PC-9 (cell line): ENCODE measurements around the gene NUP155. TPM values are rescaled to one million over a fixed set of nuclear protein-coding genes. Genes with fewer than 3 reads are reported as not detected.

ENCODE experiments used
- BruUV-seq: library from RNA; stranded (reverse); fragments of 400-500 nt; replicated peaks from 2 replicates; lab custom pipeline; 2021; lab: Mats Ljungman, UMichigan
- CTCF ChIA-PET: fragments of 300-600 bp; sonication (Branson Sonifier 250); formaldehyde crosslinking; loops from one replicate; lab custom pipeline; 2022; ENCODE audit warnings: antibody characterized with exemption; lab: Charles Lee
- POLR2A ChIA-PET: fragments of 300-600 bp; sonication (Branson Sonifier 250); formaldehyde crosslinking; loops from one replicate; lab custom pipeline; 2022; ENCODE audit warnings: antibody characterized with exemption; ENCODE audit not compliant: unreplicated experiment; lab: Charles Lee
- DNase-seq, 2 experiments: peaks; one replicate each; pipeline versions ENCODE4 v3.0.0 to v3.0.0-alpha.2; 2015 to 2022; ENCODE audit warnings: mixed read lengths in 1 of 2
- H2AFZ ChIP-seq: fragments of 200-600 bp; sonication (generic); 2 replicates; pipeline ENCODE4 v1.8.1; 2017; ENCODE audit warnings: antibody characterized with exemption
- H3F3A ChIP-seq: fragments of 200-600 bp; sonication (generic); 2 replicates; pipeline ENCODE4 v1.8.1; 2017; ENCODE audit warnings: antibody characterized with exemption, mild to moderate bottlenecking, low read depth; ENCODE audit not compliant: insufficient read depth
- H3K27ac ChIP-seq: fragments of 200-600 bp; sonication (generic); 2 replicates; pipeline ENCODE4 v1.6.1; 2016; ENCODE audit warnings: mixed run types
- H3K27me3 ChIP-seq: fragments of 200-600 bp; sonication (generic); 2 replicates; pipeline ENCODE4 v1.6.1; 2016; ENCODE audit warnings: low read depth, mixed run types; ENCODE audit not compliant: insufficient read depth
- H3K36me3 ChIP-seq: fragments of 200-600 bp; sonication (generic); 2 replicates; pipeline ENCODE4 v1.6.1; 2016; ENCODE audit warnings: low read depth, mixed run types
- H3K4me1 ChIP-seq: fragments of 200-600 bp; sonication (generic); replicated peaks from 2 replicates; pipeline ENCODE4 v1.6.1; 2016; ENCODE audit warnings: mixed run types; ENCODE audit not compliant: insufficient read depth
- H3K4me2 ChIP-seq: fragments of 200-600 bp; sonication (generic); 2 replicates; pipeline ENCODE4 v1.6.1; 2017; ENCODE audit warnings: mixed run types
- H3K4me3 ChIP-seq: fragments of 200-600 bp; sonication (generic); 2 replicates; pipeline ENCODE4 v1.6.1; 2016; ENCODE audit warnings: mixed run types
- H3K79me2 ChIP-seq: fragments of 200-600 bp; sonication (generic); 2 replicates; pipeline ENCODE4 v1.6.1; 2017; ENCODE audit warnings: low read depth, mixed run types
- H3K9me2 ChIP-seq: fragments of 200-600 bp; sonication (generic); 2 replicates; pipeline ENCODE4 v1.8.1; 2017; ENCODE audit warnings: mild to moderate bottlenecking; ENCODE audit not compliant: insufficient read depth
- H3K9me3 ChIP-seq: fragments of 200-600 bp; sonication (generic); 2 replicates; pipeline ENCODE4 v1.8.1; 2016; ENCODE audit warnings: low read depth; ENCODE audit not compliant: insufficient read depth
- H4K20me1 ChIP-seq: fragments of 200-600 bp; sonication (generic); 2 replicates; pipeline ENCODE4 v1.8.1; 2017; ENCODE audit not compliant: insufficient read depth
- EZH2 ChIP-seq: fragments of 200-600 bp; sonication (generic); IDR thresholded peaks from 2 replicates; pipeline ENCODE4 v1.8.0; 2017; ENCODE audit warnings: antibody characterized with exemption, low read depth
- intact Hi-C: fragments of 100-400 bp; cut with micrococcal nuclease; formaldehyde crosslinking; loops from one replicate; pipeline ENCODE4 v1.10.0; 2022; ENCODE audit not compliant: unreplicated experiment
- total RNA-seq: library from RNA; stranded (reverse); gene quantifications from 2 replicates; pipeline ENCODE4 v1.2.3, GENCODE V29; 2021
- TF ChIP-seq, protein P1 (sequence below): fragments of 200-600 bp; sonication (generic); conservative IDR thresholded peaks from 2 replicates; pipeline ENCODE4 v1.6.1; 2017; ENCODE audit warnings: mixed run types, antibody characterized with exemption, mild to moderate bottlenecking, moderate library complexity

NUP155 gene
- total RNA-seq, 1 experiment from 2014 or later = 92.3 TPM

GRCh38 chr5:37412515-37412914 is 41.6 kb upstream of the NUP155 start:
- no peak overlapping the region for H3K4me2 ChIP-seq
- H3K36me3 ChIP-seq = 0 out of 2 replicates have a peak, but pooled peaks cover 3% of the 10 kb centered on the region
- no peaks in the 10 kb centered on the region for H3K9me2 ChIP-seq
- H2AFZ ChIP-seq = no peak overlapping the region
- TF ChIP-seq EZH2 = no peak
- TF ChIP-seq, protein P1, sequence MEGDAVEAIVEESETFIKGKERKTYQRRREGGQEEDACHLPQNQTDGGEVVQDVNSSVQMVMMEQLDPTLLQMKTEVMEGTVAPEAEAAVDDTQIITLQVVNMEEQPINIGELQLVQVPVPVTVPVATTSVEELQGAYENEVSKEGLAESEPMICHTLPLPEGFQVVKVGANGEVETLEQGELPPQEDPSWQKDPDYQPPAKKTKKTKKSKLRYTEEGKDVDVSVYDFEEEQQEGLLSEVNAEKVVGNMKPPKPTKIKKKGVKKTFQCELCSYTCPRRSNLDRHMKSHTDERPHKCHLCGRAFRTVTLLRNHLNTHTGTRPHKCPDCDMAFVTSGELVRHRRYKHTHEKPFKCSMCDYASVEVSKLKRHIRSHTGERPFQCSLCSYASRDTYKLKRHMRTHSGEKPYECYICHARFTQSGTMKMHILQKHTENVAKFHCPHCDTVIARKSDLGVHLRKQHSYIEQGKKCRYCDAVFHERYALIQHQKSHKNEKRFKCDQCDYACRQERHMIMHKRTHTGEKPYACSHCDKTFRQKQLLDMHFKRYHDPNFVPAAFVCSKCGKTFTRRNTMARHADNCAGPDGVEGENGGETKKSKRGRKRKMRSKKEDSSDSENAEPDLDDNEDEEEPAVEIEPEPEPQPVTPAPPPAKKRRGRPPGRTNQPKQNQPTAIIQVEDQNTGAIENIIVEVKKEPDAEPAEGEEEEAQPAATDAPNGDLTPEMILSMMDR = no peak
- H3K27ac ChIP-seq = no peak overlapping the region
- CTCF ChIA-PET = interaction anchor here (0.6 to 1.4 kb wide), 8 partner anchors 33 to 780 kb away, joined by 3 to 23 read pairs (median 6); partner anchors contain the start of gene WDR70
- no peaks in the 10 kb centered on the region for H3K9me3 ChIP-seq
- POLR2A ChIA-PET = interaction anchor here (0.7 kb wide), 1 partner anchor 104 kb away, joined by 4 read pairs; no protein-coding TSS in a partner anchor
- intact Hi-C loops = loop anchor here (5.0 kb wide), 1 partner anchor 1030 kb away; no protein-coding TSS in a partner anchor
- no peak for DNase-seq
- no peak overlapping the region for H3K4me3 ChIP-seq
- H4K20me1 ChIP-seq = no peaks in the 10 kb centered on the region
- no peaks in the 10 kb centered on the region for H3K4me1 ChIP-seq
- peaks cover 2% of the 10 kb centered on the region for H3F3A ChIP-seq
- no peaks in the 10 kb centered on the region for H3K27me3 ChIP-seq
- BruUV-seq = no TSS peak
- H3K79me2 ChIP-seq = no peaks in the 10 kb centered on the region

DNA sequence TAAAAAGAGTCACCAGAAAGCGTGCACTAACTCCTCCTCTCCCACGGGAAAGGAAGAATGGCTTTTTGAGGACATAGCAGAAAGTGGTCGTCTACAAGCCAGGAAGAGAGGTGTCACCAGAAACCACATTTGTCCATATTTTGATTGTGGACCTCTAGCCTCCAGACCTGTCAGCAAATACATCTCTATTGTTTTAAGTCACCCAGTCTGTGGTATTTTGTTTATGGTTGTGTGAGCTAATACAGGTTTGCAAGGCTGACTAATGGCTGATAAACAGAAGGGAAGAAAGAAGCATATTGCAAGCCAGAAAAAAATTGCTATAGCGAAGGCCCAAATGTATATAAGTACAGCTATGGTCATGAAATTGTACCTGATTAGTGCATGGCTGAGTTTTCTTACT is 29.6 kb upstream of the NUP155 start:
- peaks cover 15% of the 10 kb centered on the region; the same call in 1 of the 2 replicates for H3K36me3 ChIP-seq
- no peaks in the 10 kb centered on the region for H3K27me3 ChIP-seq
- no peaks in the 10 kb centered on the region; the same call in 1 of the 2 replicates for H4K20me1 ChIP-seq
- BruUV-seq = no TSS peak
- no peaks in the 10 kb centered on the region for H3K9me2 ChIP-seq
- H3K79me2 ChIP-seq = no peaks in the 10 kb centered on the region
- POLR2A ChIA-PET = interaction anchor here (0.6 kb wide), 1 partner anchor 152 kb away, joined by 8 read pairs; the partner anchor contains the start of gene CPLANE1
- H3K4me2 ChIP-seq = no peak overlapping the region
- no peak overlapping the region for H3K27ac ChIP-seq
- intact Hi-C loops = no loop called here
- H3K4me3 ChIP-seq = no peak overlapping the region
- H3K9me3 ChIP-seq = no peaks in the 10 kb centered on the region; the same call in 1 of the 2 replicates
- no peak for TF ChIP-seq EZH2
- TF ChIP-seq, protein P1 = no peak
- CTCF ChIA-PET = no interaction called here
- no peak overlapping the region for H2AFZ ChIP-seq
- no peaks in the 10 kb centered on the region for H3F3A ChIP-seq
- no peaks in the 10 kb centered on the region for H3K4me1 ChIP-seq
- no peak for DNase-seq

DNA sequence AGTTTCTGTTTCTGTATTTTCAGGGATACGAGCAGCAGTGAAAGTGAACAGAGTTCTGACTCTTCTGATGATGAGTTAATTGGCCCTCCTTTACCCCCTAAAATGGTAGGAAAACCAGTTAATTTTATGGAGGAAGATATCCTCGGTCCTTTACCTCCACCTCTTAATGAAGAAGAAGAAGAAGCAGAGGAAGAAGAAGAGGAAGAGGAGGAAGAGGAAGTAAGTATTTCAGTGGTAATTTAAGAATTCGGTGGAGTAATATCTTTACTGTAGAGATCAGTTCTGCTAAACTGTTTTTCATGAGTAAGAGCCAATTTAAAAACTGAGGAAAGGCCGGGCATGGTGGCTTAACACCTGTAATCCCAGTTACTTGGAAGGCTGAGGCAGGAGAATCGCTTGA is 25.4 kb upstream of the NUP155 start:
- H3K4me3 ChIP-seq = no peak overlapping the region
- no peaks in the 10 kb centered on the region for H3K4me1 ChIP-seq
- H4K20me1 ChIP-seq = no peaks in the 10 kb centered on the region; the same call in 1 of the 2 replicates
- ChIA-PET CTCF (no interaction called here), POLR2A (no interaction called here)
- no peak overlapping the region for H3K27ac ChIP-seq
- no peaks in the 10 kb centered on the region for H3F3A ChIP-seq
- no peaks in the 10 kb centered on the region for H3K9me2 ChIP-seq
- DNase-seq = no peak
- no peaks in the 10 kb centered on the region for H3K79me2 ChIP-seq
- H3K4me2 ChIP-seq = no peak overlapping the region
- BruUV-seq = no TSS peak
- TF ChIP-seq EZH2 = no peak
- TF ChIP-seq, protein P1 = no peak
- no peaks in the 10 kb centered on the region for H3K9me3 ChIP-seq
- intact Hi-C loops = no loop called here
- H3K36me3 ChIP-seq = peaks cover 33% of the 10 kb centered on the region; the same call in 1 of the 2 replicates
- H2AFZ ChIP-seq = no peak overlapping the region
- H3K27me3 ChIP-seq = no peaks in the 10 kb centered on the region
